HCT116 (cell line): ENCODE results near the gene MARCKSL1. TPM values are rescaled to one million over a fixed set of nuclear protein-coding genes. Genes with fewer than 3 reads are reported as not detected.

Experiments
- ATAC-seq: fragments of 200-7000 bp; cut with Tn5 transposase; 2 replicates; pipeline ENCODE4 v1.9.1; 2020; ENCODE audit warnings: mild to moderate bottlenecking, moderate library complexity
- BruUV-seq: library from RNA; stranded (reverse); fragments of 400-500 nt; replicated peaks from 2 replicates; lab custom pipeline; 2021; lab: Mats Ljungman, UMichigan
- CTCF ChIA-PET: fragments of 300-600 bp; sonication (Branson Sonifier 250); formaldehyde crosslinking; loops from one replicate; lab custom pipeline; 2021; ENCODE audit warnings: antibody characterized with exemption; lab: Charles Lee
- POLR2A ChIA-PET: fragments of 300-600, 350-600 bp; sonication (Branson Sonifier 250); formaldehyde crosslinking; loops from one replicate; lab custom pipeline; 2021; ENCODE audit warnings: antibody characterized with exemption; lab: Charles Lee
- RAD21 ChIA-PET, 2 experiments: fragments of 300-600 bp; sonication (Branson Sonifier 250); formaldehyde crosslinking; loops; one replicate each; lab custom pipeline; 2023; ENCODE audit warnings: low total read pairs in 2 of 2; ENCODE audit not compliant: uncharacterized antibody in 2 of 2, unreplicated experiment in 2 of 2, low non-redundant PET in 1 of 2; lab: Charles Lee
- DNase-seq: peaks from one replicate; pipeline ENCODE4 v3.0.0-alpha.2; 2010; ENCODE audit warnings: low read depth, low spot score
- H2AFZ ChIP-seq: fragments of 200-600 bp; shearing (Covaris generic), sonication (generic); 2 replicates; pipeline ENCODE4 v1.6.1; 2017; ENCODE audit warnings: low read depth, mixed run types, mixed read lengths, antibody characterized with exemption, low read length; ENCODE audit not compliant: poor library complexity, severe bottlenecking
- H3K27ac ChIP-seq: 2 replicates; pipeline ENCODE4 v1.5.1; 2012; ENCODE audit warnings: low read depth, low read length
- H3K27me3 ChIP-seq: fragments of 200-600 bp; sonication (generic); 2 replicates; pipeline ENCODE4 v1.6.1; 2016; ENCODE audit warnings: mixed run types, low read length, mixed read lengths; ENCODE audit not compliant: insufficient read depth
- H3K36me3 ChIP-seq, 2 experiments: fragments of 200-500 bp in 1 of 2; fragments of 200-600 bp in 1 of 2; sonication (Bioruptor generic) in 1 of 2; sonication (generic) in 1 of 2; 2 replicates each; pipeline versions ENCODE4 v1.5.1 to v1.6.1; 2014 to 2016; ENCODE audit warnings: low read length in 2 of 2, inconsistent platforms in 1 of 2, mixed read lengths in 1 of 2, mixed run types in 1 of 2; ENCODE audit not compliant: insufficient read depth in 2 of 2, control insufficient read depth in 1 of 2
- H3K4me1 ChIP-seq, 2 experiments: fragments of 200-600 bp in 1 of 2; sonication (generic) in 1 of 2; 2 replicates each; pipeline versions ENCODE4 v1.5.1 to v1.6.1; 2012 to 2017; ENCODE audit warnings: low read length in 2 of 2, inconsistent platforms in 1 of 2, mild to moderate bottlenecking in 1 of 2, mixed read lengths in 1 of 2, mixed run types in 1 of 2, moderate library complexity in 1 of 2; ENCODE audit not compliant: insufficient read depth in 2 of 2, control insufficient read depth in 1 of 2
- H3K4me2 ChIP-seq: fragments of 200-600 bp; sonication (generic); 2 replicates; pipeline ENCODE4 v1.6.1; 2017; ENCODE audit warnings: mixed run types, low read length, mixed read lengths
- H3K4me3 ChIP-seq, 2 experiments: fragments of 200-600 bp in 1 of 2; sonication (generic) in 1 of 2; replicated peaks in 1 of 2; 2 replicates each; pipeline ENCODE4 v1.5.1; 2011 to 2016; ENCODE audit warnings: low read length in 2 of 2, control low read depth in 1 of 2, low read depth in 1 of 2, mild to moderate bottlenecking in 1 of 2, mixed read lengths in 1 of 2, mixed run types in 1 of 2
- H3K79me2 ChIP-seq: fragments of 200-600 bp; sonication (generic); 2 replicates; pipeline ENCODE4 v1.6.1; 2017; ENCODE audit warnings: mild to moderate bottlenecking, mixed run types, low read length, moderate library complexity, mixed read lengths; ENCODE audit not compliant: insufficient read depth
- H3K9ac ChIP-seq: fragments of 200-600 bp; sonication (generic); 2 replicates; pipeline ENCODE4 v1.6.1; 2016; ENCODE audit warnings: low read length, mixed read lengths
- H3K9me2 ChIP-seq: fragments of 200-600 bp; sonication (generic), shearing (Covaris generic); 2 replicates; pipeline ENCODE4 v1.6.1; 2017; ENCODE audit warnings: mixed run types, mild to moderate bottlenecking, moderate library complexity; ENCODE audit not compliant: insufficient read depth
- H3K9me3 ChIP-seq, 2 experiments: fragments of 200-500 bp in 1 of 2; fragments of 200-600 bp in 1 of 2; sonication (Bioruptor generic) in 1 of 2; sonication (generic) in 1 of 2; 2 replicates each; pipeline ENCODE4 v1.6.1; 2014 to 2017; ENCODE audit warnings: low read length in 2 of 2, mixed read lengths in 2 of 2, inconsistent platforms in 1 of 2, low read depth in 1 of 2, mild to moderate bottlenecking in 1 of 2, mixed run types in 1 of 2, moderate library complexity in 1 of 2; ENCODE audit not compliant: control insufficient read depth in 1 of 2, insufficient read depth in 1 of 2
- H4K20me1 ChIP-seq: fragments of 200-600 bp; sonication (generic), shearing (Covaris generic); 2 replicates; pipeline ENCODE4 v1.6.1; 2017; ENCODE audit warnings: mixed run types, mild to moderate bottlenecking, moderate library complexity; ENCODE audit not compliant: insufficient read depth
- CBX3 ChIP-seq: IDR thresholded peaks from 2 replicates; pipeline ENCODE4 v1.6.1; 2012; ENCODE audit warnings: low read depth
- ELF1 ChIP-seq: IDR thresholded peaks from 2 replicates; pipeline ENCODE4 v1.6.1; 2012; ENCODE audit warnings: low read depth, borderline replicate concordance
- POLR2A ChIP-seq: IDR thresholded peaks from 2 replicates; pipeline ENCODE4 v1.7.0; 2011; ENCODE audit warnings: borderline replicate concordance; ENCODE audit not compliant: insufficient read depth, insufficient read length; ENCODE audit errors: extremely low read depth
- SIN3A ChIP-seq: IDR thresholded peaks from 2 replicates; pipeline ENCODE4 v1.6.1; 2012; ENCODE audit warnings: low read depth
- intact Hi-C: fragments of 100-400 bp; cut with micrococcal nuclease; formaldehyde crosslinking; loops from 2 replicates; pipeline ENCODE4 v1.10.0; 2022
- total RNA-seq: library from RNA; stranded (reverse); gene quantifications from one replicate; pipeline ENCODE4 v1.2.1, GENCODE V29; 2021; ENCODE audit not compliant: unreplicated experiment
- TF ChIP-seq, protein P1 (sequence below): IDR thresholded peaks from 2 replicates; pipeline ENCODE4 v1.6.1; 2012
- TF ChIP-seq, protein P2 (sequence below), 3 experiments: fragments of 200-600 bp in 1 of 3; sonication (generic) in 1 of 3; IDR thresholded peaks in 2 of 3; conservative IDR thresholded peaks in 1 of 3; 2 replicates each; pipeline ENCODE4 v1.5.1; 2012 to 2017; ENCODE audit warnings: low read depth in 2 of 3, low read length in 2 of 3, antibody characterized with exemption in 1 of 3, borderline replicate concordance in 1 of 3, control low read depth in 1 of 3, mild to moderate bottlenecking in 1 of 3, mixed read lengths in 1 of 3, mixed run types in 1 of 3, moderate library complexity in 1 of 3; ENCODE audit not compliant: insufficient read depth in 1 of 3

Gene MARCKSL1
- total RNA-seq, 1 experiment from 2014 or later, result 127 TPM

- CTCF ChIA-PET, result no interaction called here
These were observed 17.7 kb downstream of the MARCKSL1 start for GRCh38 chr1:32318127-32318869.

More at GRCh38 chr1:32318127-32318869, 17.7 kb downstream of the MARCKSL1 start:
- intact Hi-C loops, result no loop called here
- DNase-seq (no peak), ATAC-seq (no peak)
- Histone ChIP-seq H2AFZ (no peak overlapping the region), H3K4me2 (no peak overlapping the region), H3K4me1 (peaks cover 0 to 11% of the 10 kb centered on the region in 2 experiments; a peak in 3 of 4 replicates), H3K4me3 (no peak overlapping the region), H3K9me2 (no peaks in the 10 kb centered on the region), H3K79me2 (peaks cover 22% of the 10 kb centered on the region), H3K9ac (no peak overlapping the region), H3K27me3 (no peaks in the 10 kb centered on the region), H4K20me1 (no peaks in the 10 kb centered on the region), H3K9me3 (no peaks in the 10 kb centered on the region), H3K36me3 (peaks cover 0 to 22% of the 10 kb centered on the region in 2 experiments; a peak in 2 of 4 replicates), H3K27ac (no peak overlapping the region)
- RAD21 ChIA-PET, result no interaction called here
- POLR2A ChIA-PET, result no interaction called here
- TF ChIP-seq CBX3 (no peak), POLR2A (no peak), ELF1 (no peak), SIN3A (no peak)
- TF ChIP-seq, protein P1, sequence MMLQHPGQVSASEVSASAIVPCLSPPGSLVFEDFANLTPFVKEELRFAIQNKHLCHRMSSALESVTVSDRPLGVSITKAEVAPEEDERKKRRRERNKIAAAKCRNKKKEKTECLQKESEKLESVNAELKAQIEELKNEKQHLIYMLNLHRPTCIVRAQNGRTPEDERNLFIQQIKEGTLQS, result no peak
- TF ChIP-seq, protein P2, sequence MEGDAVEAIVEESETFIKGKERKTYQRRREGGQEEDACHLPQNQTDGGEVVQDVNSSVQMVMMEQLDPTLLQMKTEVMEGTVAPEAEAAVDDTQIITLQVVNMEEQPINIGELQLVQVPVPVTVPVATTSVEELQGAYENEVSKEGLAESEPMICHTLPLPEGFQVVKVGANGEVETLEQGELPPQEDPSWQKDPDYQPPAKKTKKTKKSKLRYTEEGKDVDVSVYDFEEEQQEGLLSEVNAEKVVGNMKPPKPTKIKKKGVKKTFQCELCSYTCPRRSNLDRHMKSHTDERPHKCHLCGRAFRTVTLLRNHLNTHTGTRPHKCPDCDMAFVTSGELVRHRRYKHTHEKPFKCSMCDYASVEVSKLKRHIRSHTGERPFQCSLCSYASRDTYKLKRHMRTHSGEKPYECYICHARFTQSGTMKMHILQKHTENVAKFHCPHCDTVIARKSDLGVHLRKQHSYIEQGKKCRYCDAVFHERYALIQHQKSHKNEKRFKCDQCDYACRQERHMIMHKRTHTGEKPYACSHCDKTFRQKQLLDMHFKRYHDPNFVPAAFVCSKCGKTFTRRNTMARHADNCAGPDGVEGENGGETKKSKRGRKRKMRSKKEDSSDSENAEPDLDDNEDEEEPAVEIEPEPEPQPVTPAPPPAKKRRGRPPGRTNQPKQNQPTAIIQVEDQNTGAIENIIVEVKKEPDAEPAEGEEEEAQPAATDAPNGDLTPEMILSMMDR (IDR thresholded peaks at IDR 0.05 in 2 of 3, conservative IDR thresholded peaks at IDR 0.05 in 1 of 3; ENCODE audit: borderline replicate concordance in 1 of 3, insufficient read depth in 1 of 3, low read depth in 2 of 3, low read length in 2 of 3), result no peak
- BruUV-seq, result no TSS peak
